Measurements from ENCODE around the gene RNF31.
"Not testable (repeated sequence)": the region's sequence is repeated elsewhere in the genome, so short reads cannot be mapped to it uniquely, and the experiment has no call there.

Gene RNF31

GRCh38 chr14:24146978-24147760 lies at the start of gene RNF31:
Gene RNF31, plus strand, starts transcription at chr14:24147498. Its CDS starts 201 bp downstream, at chr14:24147699.
- peak; percentile 97 for DNase-seq

DNA sequence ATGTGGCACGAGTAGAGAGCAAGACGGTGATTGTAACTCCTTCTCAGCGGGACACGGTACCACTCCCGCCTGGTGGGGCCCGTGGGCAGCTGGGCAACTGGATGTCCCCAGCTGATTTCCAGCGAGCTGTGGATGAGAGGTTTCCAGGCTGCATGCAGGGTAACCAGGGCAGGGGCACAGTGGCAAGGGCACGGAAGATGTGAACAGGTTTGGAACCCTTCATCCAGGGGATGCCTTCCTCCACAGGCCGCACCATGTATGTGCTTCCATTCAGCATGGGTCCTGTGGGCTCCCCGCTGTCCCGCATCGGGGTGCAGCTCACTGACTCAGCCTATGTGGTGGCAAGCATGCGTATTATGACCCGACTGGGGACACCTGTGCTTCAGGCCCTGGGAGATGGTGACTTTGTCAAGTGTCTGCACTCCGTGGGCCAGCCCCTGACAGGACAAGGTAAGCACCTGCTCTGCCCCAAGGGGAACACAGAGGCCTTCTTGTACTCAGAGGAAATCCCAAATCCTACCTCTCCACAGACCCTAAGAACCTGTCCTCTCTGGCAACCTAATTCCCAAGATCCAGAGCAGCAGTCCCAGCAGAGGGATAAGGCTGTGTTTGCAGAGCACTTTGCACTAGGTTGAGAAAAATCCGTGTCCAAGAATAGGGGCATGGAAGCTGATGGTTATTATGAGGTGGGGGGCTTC lies 48.9 kb upstream of the RNF31 start:
- DNase-seq, result no peak

GRCh38 chr14:24098927-24099813 lies 48.1 kb upstream of the RNF31 start:
- DNase-seq, result no peak

DNA sequence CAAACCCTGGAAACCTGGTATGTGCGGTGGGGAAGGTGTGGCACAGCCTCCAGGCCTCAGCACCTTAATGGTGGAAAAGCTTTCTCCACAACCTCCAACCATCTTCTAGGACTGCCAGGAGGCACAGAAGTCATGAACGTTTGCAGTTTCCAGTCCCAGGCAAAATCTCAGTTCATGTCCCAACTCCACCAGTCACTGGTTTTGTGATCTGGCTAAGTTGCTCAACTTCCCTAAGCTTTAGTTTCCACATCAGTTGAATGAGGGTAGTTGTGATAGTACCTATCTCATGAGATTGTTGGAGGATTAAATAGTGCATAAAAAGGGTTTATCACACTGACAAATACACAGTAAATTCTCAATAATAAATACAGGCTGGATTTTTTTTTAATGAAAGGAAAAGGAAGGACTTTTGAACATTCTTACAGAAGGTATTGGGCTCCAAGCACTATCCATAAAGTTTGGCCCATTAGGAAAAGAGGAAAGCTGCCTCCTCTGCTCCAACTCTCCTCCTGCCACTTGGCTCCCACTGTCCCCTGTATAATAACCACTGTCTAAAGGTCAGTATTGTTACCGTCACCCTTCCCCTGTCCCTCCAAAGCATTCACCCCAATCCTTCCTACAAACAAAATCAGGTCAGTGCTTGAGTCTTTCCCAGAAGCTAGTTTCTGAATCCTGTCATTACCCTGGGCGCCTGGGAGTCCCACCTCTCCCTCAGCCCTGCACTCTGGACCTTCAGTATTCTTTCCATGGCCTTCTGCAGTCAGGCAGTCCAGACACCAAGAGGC lies 46.9 kb upstream of the RNF31 start:
- DNase-seq, result no peak

- DNase-seq, result no peak
These were observed 46.3 kb upstream of the RNF31 start for GRCh38 chr14:24100982-24101494.

DNA sequence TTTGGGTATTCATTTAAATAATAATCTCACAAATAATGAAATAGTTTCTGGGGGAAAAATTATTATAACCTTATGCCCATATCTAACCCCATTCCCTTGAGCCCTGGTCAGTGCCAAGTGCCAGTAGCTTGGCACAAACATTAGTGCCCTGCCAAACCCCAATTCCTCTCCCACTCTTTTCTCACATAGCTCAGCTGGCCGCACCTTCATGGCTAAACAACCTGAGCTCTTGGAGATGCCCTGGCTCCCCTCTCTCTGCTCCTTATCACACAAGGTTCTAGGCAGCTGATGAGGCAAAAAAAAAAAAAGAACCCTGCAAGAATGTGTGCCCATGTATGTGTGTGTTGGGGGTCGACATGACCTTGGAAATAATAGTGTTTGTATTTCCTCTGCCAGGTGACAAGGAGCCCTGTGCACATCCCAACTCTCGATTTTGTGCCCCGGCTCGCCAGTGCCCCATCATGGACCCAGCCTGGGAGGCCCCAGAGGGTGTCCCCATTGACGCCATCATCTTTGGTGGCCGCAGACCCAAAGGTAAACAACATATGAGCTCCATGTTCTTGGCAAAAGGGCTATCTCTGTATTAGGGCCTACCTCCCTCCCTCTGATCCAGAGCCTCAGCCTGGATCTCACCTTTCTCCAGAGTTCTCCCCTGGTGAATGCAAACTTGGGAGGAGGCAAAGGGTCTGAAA lies 44.8 kb upstream of the RNF31 start:
- DNase-seq, result no peak

DNA sequence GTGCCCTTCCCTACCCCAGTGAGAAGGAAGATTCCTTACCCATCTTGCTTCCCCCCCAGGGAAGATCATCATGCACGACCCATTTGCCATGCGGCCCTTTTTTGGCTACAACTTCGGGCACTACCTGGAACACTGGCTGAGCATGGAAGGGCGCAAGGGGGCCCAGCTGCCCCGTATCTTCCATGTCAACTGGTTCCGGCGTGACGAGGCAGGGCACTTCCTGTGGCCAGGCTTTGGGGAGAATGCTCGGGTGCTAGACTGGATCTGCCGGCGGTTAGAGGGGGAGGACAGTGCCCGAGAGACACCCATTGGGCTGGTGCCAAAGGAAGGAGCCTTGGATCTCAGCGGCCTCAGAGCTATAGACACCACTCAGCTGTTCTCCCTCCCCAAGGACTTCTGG lies 43.8 kb upstream of the RNF31 start:
- no peak for DNase-seq

- DNase-seq, result not testable (repeated sequence)
These were observed 41.6 kb upstream of the RNF31 start for GRCh38 chr14:24105609-24106239.

- no peak for DNase-seq
These were observed 40.5 kb upstream of the RNF31 start for GRCh38 chr14:24106672-24107271.

DNA sequence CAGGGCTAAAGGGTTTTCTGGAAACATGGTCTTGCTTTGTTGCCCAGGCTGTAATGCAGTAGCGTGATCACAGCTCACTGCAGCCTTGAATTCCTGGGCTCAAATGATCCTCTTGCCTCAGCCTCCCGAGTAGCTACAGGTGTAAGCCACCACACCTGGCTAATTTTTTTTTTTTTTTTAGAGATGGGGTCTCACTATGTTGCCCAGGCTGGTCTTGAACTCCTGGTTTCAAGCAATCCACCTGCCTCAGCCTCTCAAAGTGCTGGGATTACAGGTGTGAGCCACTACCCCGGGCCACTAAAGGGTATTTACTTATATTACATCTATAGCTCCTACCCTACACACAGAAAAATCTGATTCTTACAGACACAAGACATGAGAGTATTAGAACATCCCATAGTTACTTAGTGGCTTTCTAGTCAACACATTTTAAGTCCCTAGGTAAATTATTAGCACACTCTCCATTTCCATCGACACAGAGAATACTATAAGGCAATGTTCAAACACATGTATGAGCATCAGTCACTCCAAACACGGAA lies 38.9 kb upstream of the RNF31 start:
- DNase-seq, result no peak

- no peak for DNase-seq
These were observed 37.2 kb upstream of the RNF31 start for GRCh38 chr14:24110060-24110459.

DNA sequence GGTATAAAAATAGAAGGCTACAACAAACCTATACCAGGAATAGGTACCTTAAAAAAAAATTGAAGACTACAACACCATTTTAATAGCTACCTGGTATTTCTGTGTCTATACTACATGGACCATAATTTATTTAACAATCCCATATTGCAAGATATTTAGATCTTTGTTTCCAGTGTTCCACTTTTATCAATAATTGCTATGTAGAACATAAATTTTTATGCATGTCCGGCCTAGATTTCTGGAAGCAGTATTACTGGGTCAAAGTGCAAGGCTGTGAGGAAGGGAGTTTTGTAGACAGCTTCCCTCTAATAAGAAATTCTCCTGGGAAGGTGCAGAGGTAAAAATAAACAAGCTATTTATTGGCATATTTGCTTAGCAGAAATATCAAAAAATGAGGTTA lies 36.8 kb upstream of the RNF31 start:
- no peak for DNase-seq

DNA sequence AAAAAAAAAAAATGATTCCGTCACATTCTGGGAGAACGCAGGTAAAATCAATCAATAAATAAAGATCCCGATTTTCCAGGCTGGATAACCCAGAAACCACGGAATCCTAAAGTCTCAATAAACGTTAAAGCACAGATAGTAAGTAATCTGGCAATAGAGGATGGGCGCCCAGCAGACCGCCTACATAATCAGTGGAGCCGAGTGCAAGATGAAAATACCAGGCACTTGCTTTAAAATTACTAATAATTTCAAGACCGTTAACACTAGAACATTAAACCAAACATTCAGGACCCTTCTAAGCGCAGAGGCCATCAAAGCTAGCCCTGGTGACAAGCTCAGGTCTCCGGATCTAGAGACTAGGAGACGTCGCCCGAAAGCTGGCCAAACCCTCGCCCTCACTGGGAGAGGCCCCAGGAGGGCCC lies 33.9 kb upstream of the RNF31 start:
- DNase-seq, result no peak

DNA sequence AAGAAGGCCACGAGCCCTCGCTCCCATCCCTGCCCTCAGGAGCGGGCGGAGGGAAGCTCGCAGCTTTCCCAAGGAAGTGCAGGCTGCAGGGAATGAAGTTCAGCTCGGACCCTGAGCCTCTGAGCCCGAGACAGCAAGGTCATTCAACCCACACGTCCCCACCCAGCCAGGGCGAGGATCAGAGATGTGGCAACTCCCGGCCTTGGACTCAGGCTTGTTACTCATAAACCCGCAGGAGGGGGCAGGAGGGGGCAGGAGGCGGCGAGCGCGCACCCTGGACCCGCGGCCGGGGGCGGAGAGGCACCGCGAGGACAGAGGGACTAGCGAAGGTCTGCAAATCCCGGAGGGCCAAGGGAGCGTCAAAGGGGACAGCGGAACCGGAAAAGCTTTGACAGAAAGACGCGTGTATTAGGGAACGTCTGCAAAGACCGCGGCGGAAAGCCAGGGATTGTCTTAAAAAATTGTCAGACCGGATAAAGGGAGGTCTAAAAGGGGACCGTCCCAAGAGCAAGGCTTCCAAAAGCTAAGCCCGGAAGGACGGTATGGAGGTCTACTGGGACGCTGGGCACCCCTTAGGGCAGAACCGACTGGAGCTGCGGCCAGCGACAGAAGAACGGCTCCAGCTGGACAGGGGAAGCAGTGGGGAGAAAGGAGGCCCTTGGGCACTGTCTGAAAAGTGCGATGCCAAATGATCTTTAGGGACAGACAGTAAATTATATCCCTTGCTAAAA lies 33.3 kb upstream of the RNF31 start:
- peak; percentile 88 for DNase-seq

- peak; percentile 100 for DNase-seq
These were observed 32.5 kb upstream of the RNF31 start, which contains the start of the genes DCAF11 and NRL for GRCh38 chr14:24114532-24115421. Gene DCAF11, plus strand, starts transcription at chr14:24114777. Its CDS starts 818 bp downstream, at chr14:24115595. Gene NRL, minus strand, starts transcription at chr14:24114949. Its CDS starts 32,101 bp downstream, at chr14:24082848.

GRCh38 chr14:24115422-24116127 lies 31.7 kb upstream of the RNF31 start:
- DNase-seq, result no peak

DNA sequence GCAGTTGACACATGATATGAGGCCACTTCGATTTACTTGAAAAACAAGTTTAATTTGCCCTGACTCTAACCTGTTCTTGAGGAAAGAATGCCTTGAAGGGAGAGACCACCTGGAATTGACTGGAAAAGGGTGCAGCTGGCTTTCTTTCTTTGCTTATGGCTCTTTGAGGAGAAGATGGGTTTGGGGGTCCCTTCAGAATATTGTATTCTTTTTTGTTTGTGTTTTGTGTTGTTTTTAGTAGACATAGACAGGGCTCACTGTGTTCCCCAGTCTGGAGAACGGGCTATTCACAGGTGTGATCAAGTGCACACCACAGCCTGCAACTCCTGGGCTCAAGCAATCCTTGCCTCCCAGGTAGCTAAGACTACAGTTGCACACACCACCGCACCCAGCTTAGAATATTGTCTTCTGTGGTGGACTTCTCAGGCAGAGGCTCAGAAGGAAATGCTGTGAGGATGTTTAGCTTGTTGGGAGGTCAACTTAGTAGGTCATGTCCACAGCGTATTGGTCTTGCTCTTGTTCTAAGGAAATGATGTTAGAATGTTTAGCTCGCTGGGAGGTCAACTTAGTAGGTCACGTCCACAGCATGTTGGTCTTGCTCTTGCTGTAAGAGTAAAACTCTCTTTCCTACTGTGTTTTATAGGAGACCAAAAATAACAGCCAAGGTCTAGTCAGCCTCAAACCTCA lies 31.0 kb upstream of the RNF31 start:
- no peak for DNase-seq
